Loucy (cell line): ENCODE results near the gene MGAT2.
"Not testable (repeated sequence)": the region's sequence is repeated elsewhere in the genome, so short reads cannot be mapped to it uniquely, and the experiment has no call there.

Experiments used
- H2AFZ ChIP-seq: fragments of 200-600 bp; sonication (generic); 2 replicates; pipeline ENCODE4 v1.6.0; 2016; ENCODE audit warnings: antibody characterized with exemption, mild to moderate bottlenecking, low read length, moderate library complexity
- H3F3A ChIP-seq: fragments of 200-600 bp; 2 replicates; pipeline ENCODE4 v1.6.0; 2016; ENCODE audit warnings: antibody characterized with exemption, low read depth, mild to moderate bottlenecking
- H3K27me3 ChIP-seq: fragments of 200-600 bp; sonication (generic); 2 replicates; pipeline ENCODE4 v1.6.1; 2014; ENCODE audit warnings: low read length, mild to moderate bottlenecking; ENCODE audit not compliant: insufficient read depth, poor library complexity, severe bottlenecking
- H3K36me3 ChIP-seq: fragments of 200-600 bp; sonication (generic); 2 replicates; pipeline ENCODE4 v1.6.1; 2016; ENCODE audit warnings: low read length; ENCODE audit not compliant: insufficient read depth
- H3K4me1 ChIP-seq: fragments of 200-600 bp; sonication (generic); 2 replicates; pipeline ENCODE4 v1.5.1; 2014; ENCODE audit warnings: low read length, mild to moderate bottlenecking; ENCODE audit not compliant: insufficient read depth, poor library complexity, severe bottlenecking
- H3K4me2 ChIP-seq: fragments of 200-600 bp; sonication (generic); 2 replicates; pipeline ENCODE4 v1.6.0; 2014; ENCODE audit warnings: antibody characterized with exemption, low read length, low read depth, mild to moderate bottlenecking; ENCODE audit not compliant: poor library complexity, severe bottlenecking
- H3K4me3 ChIP-seq: fragments of 200-600 bp; sonication (generic); 2 replicates; pipeline ENCODE4 v1.5.1; 2014; ENCODE audit warnings: low read length, mild to moderate bottlenecking, mixed read lengths; ENCODE audit not compliant: poor library complexity, severe bottlenecking
- H3K79me2 ChIP-seq: fragments of 200-600 bp; sonication (generic); 2 replicates; pipeline ENCODE4 v1.6.1; 2014; ENCODE audit warnings: low read length; ENCODE audit not compliant: insufficient read depth
- H3K9ac ChIP-seq: fragments of 200-600 bp; sonication (generic); 2 replicates; pipeline ENCODE4 v1.6.0; 2014; ENCODE audit warnings: mild to moderate bottlenecking, low read depth, low read length, moderate library complexity; ENCODE audit not compliant: poor library complexity, severe bottlenecking
- H3K9me2 ChIP-seq: fragments of 200-600 bp; sonication (generic); replicated peaks from 2 replicates; pipeline ENCODE4 v1.6.1; 2016; ENCODE audit warnings: low read depth, low read length, mixed read lengths
- H3K9me3 ChIP-seq: fragments of 200-600 bp; sonication (generic); 2 replicates; pipeline ENCODE4 v1.6.1; 2014; ENCODE audit warnings: mild to moderate bottlenecking, antibody characterized with exemption, low read length, low read depth; ENCODE audit not compliant: insufficient read depth
- H4K20me1 ChIP-seq: fragments of 200-600 bp; sonication (generic); 2 replicates; pipeline ENCODE4 v1.6.0; 2014; ENCODE audit warnings: antibody characterized with exemption, low read length, mild to moderate bottlenecking; ENCODE audit not compliant: insufficient read depth, poor library complexity, severe bottlenecking
- CTCF ChIP-seq: fragments of 200-600 bp; sonication (generic); conservative IDR thresholded peaks from 2 replicates; pipeline ENCODE4 v1.5.1; 2014; ENCODE audit warnings: mild to moderate bottlenecking, antibody characterized with exemption, low read length
- EZH2phosphoT487 ChIP-seq: fragments of 200-600 bp; IDR thresholded peaks from 2 replicates; pipeline ENCODE4 v1.6.1; 2018; ENCODE audit warnings: antibody characterized with exemption, mild to moderate bottlenecking, moderate library complexity, borderline replicate concordance

MGAT2 gene

GRCh38 chr14:49654511-49654910, 33.9 kb downstream of the MGAT2 start:
- Histone ChIP-seq H3K4me1 (no peaks in the 10 kb centered on the region), H3K4me2 (no peak overlapping the region), H3K4me3 (no peak overlapping the region), H3F3A (no peaks in the 10 kb centered on the region), H3K27me3 (no peaks in the 10 kb centered on the region), H3K9me2 (no peaks in the 10 kb centered on the region), H3K79me2 (no peaks in the 10 kb centered on the region), H3K9me3 (no peaks in the 10 kb centered on the region), H3K36me3 (peaks cover 26% of the 10 kb centered on the region; the same call in 1 of the 2 replicates), H4K20me1 (no peaks in the 10 kb centered on the region), H3K9ac (no peak overlapping the region), H2AFZ (no peak overlapping the region)
- TF ChIP-seq CTCF (no peak), EZH2phosphoT487 (no peak)

GRCh38 chr14:49657500-49657899, 36.9 kb downstream of the MGAT2 start:
- not testable (repeated sequence) for H3K9me2 ChIP-seq, H3K4me2 ChIP-seq, H4K20me1 ChIP-seq, H3F3A ChIP-seq, H3K4me1 ChIP-seq, H3K9ac ChIP-seq, H3K27me3 ChIP-seq, H3K4me3 ChIP-seq, H2AFZ ChIP-seq, H3K79me2 ChIP-seq, H3K9me3 ChIP-seq
- H3K36me3 ChIP-seq: peaks cover 24% of the 10 kb centered on the region; the same call in 1 of the 2 replicates

GRCh38 chr14:49659526-49660455, 39.2 kb downstream of the MGAT2 start:
- peaks cover 19% of the 10 kb centered on the region; the same call in 1 of the 2 replicates for H3K36me3 ChIP-seq
- H3F3A ChIP-seq: no peaks in the 10 kb centered on the region
- H3K4me1 ChIP-seq: no peaks in the 10 kb centered on the region
- H3K9ac ChIP-seq: no peak overlapping the region
- no peak overlapping the region for H3K4me2 ChIP-seq
- H3K9me2 ChIP-seq: no peaks in the 10 kb centered on the region
- H3K4me3 ChIP-seq: no peak overlapping the region
- H3K27me3 ChIP-seq: no peaks in the 10 kb centered on the region
- no peak for TF ChIP-seq CTCF
- TF ChIP-seq EZH2phosphoT487: no peak
- H4K20me1 ChIP-seq: no peaks in the 10 kb centered on the region
- H2AFZ ChIP-seq: no peak overlapping the region
- H3K9me3 ChIP-seq: no peaks in the 10 kb centered on the region
- H3K79me2 ChIP-seq: no peaks in the 10 kb centered on the region
